HepG2 (cell line): ENCODE measurements around the gene CNTN4. TPM values are rescaled to one million over a fixed set of nuclear protein-coding genes. Genes with fewer than 3 reads are reported as not detected.

Source experiments
- ATAC-seq: fragments of 200-7000 bp; cut with Tn5 transposase; 3 replicates; pipeline ENCODE4 v1.9.1; 2020; ENCODE audit warnings: mild to moderate bottlenecking, moderate library complexity
- BruUV-seq: library from RNA; stranded (reverse); fragments of 400-500 nt; replicated peaks from 2 replicates; lab custom pipeline; 2021; lab: Mats Ljungman, UMichigan
- CTCF ChIA-PET: fragments of 300-600 bp; formaldehyde crosslinking; extraction: SDS; loops from one replicate; lab custom pipeline; 2021; ENCODE audit warnings: low total read pairs, inconsistent platforms, low intra/inter-chr PET ratio; lab: Yijun Ruan, JAX
- POLR2A ChIA-PET: fragments of 350-600 bp; sonication (Branson Sonifier 250); formaldehyde crosslinking; loops from one replicate; lab custom pipeline; 2020; ENCODE audit warnings: antibody characterized with exemption, inconsistent platforms; lab: Yijun Ruan, JAX
- DNase-seq: peaks from one replicate; pipeline ENCODE4 v3.0.0-alpha.2; 2015; ENCODE audit warnings: low spot score
- FAIRE-seq: peaks from 3 replicates; lab custom pipeline; 2011; peaks lifted over from hg19 to GRCh38; lab: Jason Lieb, UNC
- H2AFZ ChIP-seq: one replicate; pipeline ENCODE4 v1.6.1; 2011; ENCODE audit warnings: low read length, inconsistent platforms
- H3K27ac ChIP-seq: fragments of 300-600 bp; 3 replicates; pipeline ENCODE4 v1.8.0; 2011; ENCODE audit warnings: mixed run types, mild to moderate bottlenecking, mixed read lengths, low read length, inconsistent platforms; ENCODE audit not compliant: insufficient read depth; ENCODE audit errors: extremely low read length
- H3K27me3 ChIP-seq, 2 experiments: fragments of 200-600 bp in 1 of 2; 2 replicates in 1 of 2; 3 replicates in 1 of 2; pipeline versions ENCODE4 v1.6.0 to v1.8.0; 2011; ENCODE audit warnings: low read length in 2 of 2, mild to moderate bottlenecking in 2 of 2, moderate library complexity in 2 of 2, inconsistent platforms in 1 of 2; ENCODE audit not compliant: insufficient read depth in 2 of 2, control insufficient read depth in 1 of 2
- H3K36me3 ChIP-seq, 2 experiments: fragments of 200-600 bp in 1 of 2; replicated peaks in 1 of 2; 2 replicates in 1 of 2; 3 replicates in 1 of 2; pipeline versions ENCODE4 v1.5.1 to v1.8.0; 2011; ENCODE audit warnings: low read length in 2 of 2, inconsistent platforms in 1 of 2; ENCODE audit not compliant: insufficient read depth in 2 of 2, control insufficient read depth in 1 of 2
- H3K4me1 ChIP-seq: 2 replicates; pipeline ENCODE4 v1.5.1; 2012; ENCODE audit warnings: low read length, inconsistent platforms; ENCODE audit not compliant: insufficient read depth
- H3K4me2 ChIP-seq: 2 replicates; pipeline ENCODE4 v1.6.0; 2011; ENCODE audit warnings: low read depth, low read length, inconsistent platforms
- H3K4me3 ChIP-seq, 3 experiments: fragments of 200-600 bp in 1 of 3; sonication (generic), shearing (Covaris generic) in 1 of 3; replicated peaks in 1 of 3; 2 replicates each; pipeline ENCODE4 v1.5.1; 2011 to 2016; ENCODE audit warnings: low read length in 3 of 3, inconsistent platforms in 2 of 3, low read depth in 2 of 3, mild to moderate bottlenecking in 2 of 3, control low read depth in 1 of 3, mixed read lengths in 1 of 3; ENCODE audit not compliant: insufficient read depth in 1 of 3
- H3K79me2 ChIP-seq: one replicate; pipeline ENCODE4 v1.6.1; 2011; ENCODE audit warnings: low read length, inconsistent platforms; ENCODE audit not compliant: insufficient read depth
- H3K9ac ChIP-seq: 2 replicates; pipeline ENCODE4 v1.6.0; 2011; ENCODE audit warnings: mild to moderate bottlenecking, low read depth, low read length, inconsistent platforms; ENCODE audit not compliant: insufficient read depth
- H3K9me3 ChIP-seq: 2 replicates; pipeline ENCODE4 v1.5.1; 2012; ENCODE audit warnings: mild to moderate bottlenecking, low read length
- H4K20me1 ChIP-seq: 2 replicates; pipeline ENCODE4 v1.6.0; 2011; ENCODE audit warnings: inconsistent platforms, mild to moderate bottlenecking, low read length, moderate library complexity; ENCODE audit not compliant: insufficient read depth
- BORCS8-MEF2B ChIP-seq: sonication (generic); formaldehyde crosslinking; IDR thresholded peaks from 2 replicates; pipeline ENCODE4 v1.8.0; 2022; ENCODE audit warnings: mild to moderate bottlenecking, missing genetic modification reagents
- CCDC6 ChIP-seq: sonication (generic); formaldehyde crosslinking; IDR thresholded peaks from 2 replicates; pipeline ENCODE4 v1.8.1; 2022; ENCODE audit warnings: mild to moderate bottlenecking, missing genetic modification reagents, moderate library complexity
- GRHL1 ChIP-seq: sonication (generic); formaldehyde crosslinking; conservative IDR thresholded peaks from 2 replicates; pipeline ENCODE4 v1.8.0; 2022; ENCODE audit warnings: missing genetic modification reagents
- HDAC6 ChIP-seq: fragments of 200-600 bp; sonication (generic); IDR thresholded peaks from 2 replicates; pipeline ENCODE4 v1.7.0; 2017; ENCODE audit warnings: mild to moderate bottlenecking, antibody characterized with exemption, low read length, low read depth
- MBNL3 ChIP-seq: fragments of 250-450 bp; sonication (Bioruptor Pico); conservative IDR thresholded peaks from 2 replicates; pipeline ENCODE4 v1.8.0; 2022; ENCODE audit warnings: mild to moderate bottlenecking, inconsistent platforms
- MED8 ChIP-seq: sonication (generic); formaldehyde crosslinking; IDR thresholded peaks from 2 replicates; pipeline ENCODE4 v1.8.1; 2023; ENCODE audit warnings: mild to moderate bottlenecking, missing genetic modification reagents; ENCODE audit not compliant: insufficient replicate concordance
- NCOA2 ChIP-seq: sonication (generic); formaldehyde crosslinking; IDR thresholded peaks from 2 replicates; pipeline ENCODE4 v1.8.0; 2022; ENCODE audit warnings: inconsistent platforms
- PAF1 ChIP-seq: IDR thresholded peaks from 2 replicates; pipeline ENCODE4 v1.6.1; 2016; ENCODE audit warnings: missing genetic modification reagents, missing compliant biosample characterization
- SP5 ChIP-seq: IDR thresholded peaks from 2 replicates; pipeline ENCODE4 v1.6.1; 2016; ENCODE audit warnings: low read depth, borderline replicate concordance
- SRF ChIP-seq: IDR thresholded peaks from 2 replicates; pipeline ENCODE4 v1.6.1; 2011; ENCODE audit warnings: mild to moderate bottlenecking, low read depth, low read length, moderate library complexity
- TCF12 ChIP-seq, 2 experiments: fragments of 450-650 bp in 1 of 2; sonication (generic) in 1 of 2; formaldehyde crosslinking in 1 of 2; IDR thresholded peaks; 2 replicates each; pipeline versions ENCODE4 v1.6.1 to v1.8.0; 2017 to 2022; ENCODE audit warnings: antibody characterized with exemption in 1 of 2, mild to moderate bottlenecking in 1 of 2, missing genetic modification reagents in 1 of 2, moderate library complexity in 1 of 2
- ZNF24 ChIP-seq: fragments of 450-650 bp; IDR thresholded peaks from 2 replicates; pipeline ENCODE4 v1.6.1; 2017; ENCODE audit warnings: antibody characterized with exemption, mild to moderate bottlenecking
- ZNF274 ChIP-seq: sonication (generic); formaldehyde crosslinking; IDR thresholded peaks from 2 replicates; pipeline ENCODE4 v1.5.1; 2020; ENCODE audit warnings: mild to moderate bottlenecking, missing genetic modification reagents
- ZNF432 ChIP-seq: sonication (generic); formaldehyde crosslinking; IDR thresholded peaks from 2 replicates; pipeline ENCODE4 v1.5.0; 2020; ENCODE audit warnings: missing genetic modification reagents, mild to moderate bottlenecking, borderline replicate concordance
- ZNF484 ChIP-seq: sonication (generic); formaldehyde crosslinking; IDR thresholded peaks from 2 replicates; pipeline ENCODE4 v1.5.1; 2020; ENCODE audit warnings: mild to moderate bottlenecking, low read depth, missing genetic modification reagents, borderline replicate concordance
- ZNF549 ChIP-seq: sonication (generic); formaldehyde crosslinking; IDR thresholded peaks from 2 replicates; pipeline ENCODE4 v1.5.0; 2020; ENCODE audit warnings: missing genetic modification reagents
- ZNF607 ChIP-seq: sonication (generic); formaldehyde crosslinking; IDR thresholded peaks from 2 replicates; pipeline ENCODE4 v1.5.1; 2020; ENCODE audit warnings: missing genetic modification reagents, mild to moderate bottlenecking, borderline replicate concordance
- ZNF720 ChIP-seq: sonication (generic); formaldehyde crosslinking; IDR thresholded peaks from 2 replicates; pipeline ENCODE4 v1.4.0; 2020; ENCODE audit warnings: missing genetic modification reagents
- ZNF776 ChIP-seq: sonication (generic); formaldehyde crosslinking; IDR thresholded peaks from 2 replicates; pipeline ENCODE4 v1.4.0; 2020; ENCODE audit warnings: mild to moderate bottlenecking, missing genetic modification reagents
- in situ Hi-C: cut with HindIII; loops from 2 replicates; pipeline ENCODE4 v1.10.0; 2017; ENCODE audit warnings: low pct_unique_long_range_greater_than_20kb; ENCODE audit not compliant: extremely low pct_ligation_motif_present
- intact Hi-C: fragments of 100-400 bp; cut with micrococcal nuclease; formaldehyde crosslinking; loops from one replicate; pipeline ENCODE4 v1.10.0; 2022; ENCODE audit not compliant: unreplicated experiment
- polyA plus RNA-seq, 8 experiments: library from polyadenylated mRNA; depleted of rRNA in 3 of 8; stranded (reverse) in 7 of 8; unstranded in 1 of 8; fragments of >200 nt; fragmentation: Illumina TruSeq in 4 of 8; extraction: Trizol in 4 of 8; gene quantifications; 2 replicates each; pipeline versions ENCODE4 v1.2.1 to v1.2.3, GENCODE V29; 2011 to 2016; ENCODE audit warnings: low read depth in 4 of 8, missing spikeins in 1 of 8, mixed read lengths in 1 of 8; ENCODE audit not compliant: insufficient read depth in 1 of 8
- total RNA-seq, 5 experiments: library from RNA; depleted of rRNA; stranded (reverse); fragments of >200 nt; fragmentation: Illumina TruSeq; extraction: Trizol; gene quantifications; 2 replicates each; pipeline ENCODE4 v1.2.3, GENCODE V29; 2016; ENCODE audit warnings: low read depth in 1 of 5
- TF ChIP-seq, protein P1 (sequence below): sonication (generic); formaldehyde crosslinking; IDR thresholded peaks from 2 replicates; pipeline ENCODE4 v1.5.1; 2020; ENCODE audit warnings: mild to moderate bottlenecking, missing genetic modification reagents, moderate library complexity

The CNTN4 gene
- total and polyA plus RNA-seq, 2 of the 13 experiments (the other 11 are each of a cell fraction or from before 2014, with no cell fraction given): 0.01 to 0.13 TPM

DNA sequence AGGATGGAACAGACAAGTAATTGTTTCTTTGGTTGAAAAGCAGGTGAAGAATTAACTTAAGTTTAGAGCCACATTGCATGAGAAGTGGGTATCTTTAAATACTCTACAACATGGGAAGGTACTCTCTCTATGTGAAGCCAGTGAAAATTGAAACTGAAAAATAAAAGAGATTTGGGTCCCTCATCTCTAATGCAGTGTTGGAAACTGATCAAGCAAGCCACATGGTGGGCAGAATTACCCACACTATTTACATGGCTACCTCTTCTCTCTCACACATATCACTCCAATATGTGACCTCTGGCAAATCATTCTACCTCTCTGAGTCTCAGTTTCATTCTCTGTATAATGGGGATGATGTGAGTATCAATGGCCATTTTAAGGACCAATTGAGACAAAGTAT lies 672.5 kb downstream of the CNTN4 start:
- in situ Hi-C loops: no loop called here

More for the DNA sequence above, 672.5 kb downstream of the CNTN4 start:
- no peak overlapping the region for H3K4me3 ChIP-seq
- H3K4me1 ChIP-seq: no peaks in the 10 kb centered on the region
- DNase-seq (no peak), ATAC-seq (no peak), FAIRE-seq (no peak)
- CTCF ChIA-PET: no interaction called here
- no peaks in the 10 kb centered on the region for H3K36me3 ChIP-seq
- BruUV-seq: no TSS peak
- TF ChIP-seq ZNF607 (CRISPR knock-in tag) (no peak), TCF12 (IDR thresholded peaks at IDR 0.05) (no peak), TCF12 (CRISPR knock-in tag; IDR thresholded peaks at IDR 0.05) (no peak), ZNF549 (no peak), NCOA2 (CRISPR knock-in tag) (no peak), SRF (no peak), BORCS8-MEF2B (CRISPR knock-in tag) (no peak), MED8 (CRISPR knock-in tag) (no peak), GRHL1 (no peak), HDAC6 (no peak), MBNL3 (CRISPR knock-in tag) (no peak), ZNF720 (CRISPR knock-in tag) (no peak), CCDC6 (CRISPR knock-in tag) (no peak), SP5 (no peak), ZNF776 (no peak), ZNF274 (CRISPR knock-in tag) (no peak), PAF1 (CRISPR knock-in tag) (no peak), ZNF24 (no peak), ZNF432 (CRISPR knock-in tag) (no peak), ZNF484 (no peak)
- TF ChIP-seq, protein P1, sequence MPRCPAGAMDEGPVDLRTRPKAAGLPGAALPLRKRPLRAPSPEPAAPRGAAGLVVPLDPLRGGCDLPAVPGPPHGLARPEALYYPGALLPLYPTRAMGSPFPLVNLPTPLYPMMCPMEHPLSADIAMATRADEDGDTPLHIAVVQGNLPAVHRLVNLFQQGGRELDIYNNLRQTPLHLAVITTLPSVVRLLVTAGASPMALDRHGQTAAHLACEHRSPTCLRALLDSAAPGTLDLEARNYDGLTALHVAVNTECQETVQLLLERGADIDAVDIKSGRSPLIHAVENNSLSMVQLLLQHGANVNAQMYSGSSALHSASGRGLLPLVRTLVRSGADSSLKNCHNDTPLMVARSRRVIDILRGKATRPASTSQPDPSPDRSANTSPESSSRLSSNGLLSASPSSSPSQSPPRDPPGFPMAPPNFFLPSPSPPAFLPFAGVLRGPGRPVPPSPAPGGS (CRISPR knock-in tag): no peak
- H2AFZ ChIP-seq: no peak overlapping the region
- H4K20me1 ChIP-seq: no peaks in the 10 kb centered on the region
- H3K4me2 ChIP-seq: no peak overlapping the region
- no peak overlapping the region for H3K27ac ChIP-seq
- H3K79me2 ChIP-seq: no peaks in the 10 kb centered on the region
- POLR2A ChIA-PET: no interaction called here
- no peak overlapping the region for H3K9ac ChIP-seq
- intact Hi-C loops: no loop called here
- no peaks in the 10 kb centered on the region for H3K27me3 ChIP-seq
- H3K9me3 ChIP-seq: no peaks in the 10 kb centered on the region
